IMR-90 (cell line): ENCODE data around the gene FRYL. TPM values are rescaled to one million over a fixed set of nuclear protein-coding genes. Genes with fewer than 3 reads are reported as not detected.
"Not testable (repeated sequence)": the region's sequence is repeated elsewhere in the genome, so short reads cannot be mapped to it uniquely, and the experiment has no call there.

ENCODE experiments used
- ATAC-seq: fragments of 200-7000 bp; cut with Tn5 transposase; 2 replicates; pipeline ENCODE4 v1.9.1; 2020; ENCODE audit warnings: low read depth, mild to moderate bottlenecking, moderate library complexity
- BruUV-seq: library from RNA; stranded (reverse); fragments of 400-500 nt; replicated peaks from 2 replicates; lab custom pipeline; 2021; lab: Mats Ljungman, UMichigan
- CTCF ChIA-PET: fragments of 300-600 bp; formaldehyde crosslinking; extraction: SDS; loops from one replicate; lab custom pipeline; 2021; ENCODE audit warnings: antibody characterized with exemption; lab: Yijun Ruan, JAX
- POLR2A ChIA-PET: fragments of 300-600 bp; sonication (Branson Sonifier 250); formaldehyde crosslinking; loops from one replicate; lab custom pipeline; 2022; ENCODE audit warnings: antibody characterized with exemption; ENCODE audit not compliant: unreplicated experiment; lab: Charles Lee
- DNase-seq: peaks from one replicate; pipeline ENCODE4 v3.0.0; 2013
- H2AFZ ChIP-seq: replicated peaks from 2 replicates; pipeline ENCODE3; 2013; ENCODE audit warnings: low read length, mild to moderate bottlenecking; ENCODE audit not compliant: poor library complexity
- H2AK5ac ChIP-seq: 2 replicates; pipeline ENCODE4 v1.6.1; 2013; ENCODE audit warnings: low read depth, low read length, inconsistent platforms
- H2AK9ac ChIP-seq: replicated peaks from 2 replicates; pipeline ENCODE3; 2013; ENCODE audit warnings: mild to moderate bottlenecking, low read depth, low read length, moderate library complexity; ENCODE audit not compliant: poor library complexity
- H2BK120ac ChIP-seq: 2 replicates; pipeline ENCODE4 v1.6.1; 2013; ENCODE audit warnings: low read depth, low read length, inconsistent platforms
- H2BK15ac ChIP-seq: 3 replicates; pipeline ENCODE4 v1.6.1; 2013; ENCODE audit warnings: low read depth, low read length, inconsistent platforms
- H2BK20ac ChIP-seq: 2 replicates; pipeline ENCODE4 v1.6.1; 2013; ENCODE audit warnings: low read depth, mild to moderate bottlenecking, inconsistent platforms, low read length, moderate library complexity
- H2BK5ac ChIP-seq: 2 replicates; pipeline ENCODE4 v1.6.1; 2013; ENCODE audit warnings: mild to moderate bottlenecking, low read depth, low read length, inconsistent platforms; ENCODE audit not compliant: poor library complexity, severe bottlenecking
- H3K14ac ChIP-seq: replicated peaks from 2 replicates; pipeline ENCODE4 v1.6.1; 2013; ENCODE audit warnings: low read depth, low read length, inconsistent platforms
- H3K18ac ChIP-seq: 2 replicates; pipeline ENCODE4 v1.6.1; 2013; ENCODE audit warnings: low read depth, low read length, control low read depth
- H3K23ac ChIP-seq: 2 replicates; pipeline ENCODE4 v1.6.1; 2013; ENCODE audit warnings: low read depth, low read length, inconsistent platforms
- H3K27ac ChIP-seq: 2 replicates; pipeline ENCODE4 v1.5.1; 2013; ENCODE audit warnings: mild to moderate bottlenecking, control low read depth, low read length; ENCODE audit not compliant: insufficient read depth
- H3K27me3 ChIP-seq: 2 replicates; pipeline ENCODE4 v1.6.1; 2013; ENCODE audit warnings: low read length; ENCODE audit not compliant: control insufficient read depth, insufficient read depth
- H3K36me3 ChIP-seq: 2 replicates; pipeline ENCODE4 v1.6.1; 2013; ENCODE audit warnings: low read length, mixed read lengths; ENCODE audit not compliant: control insufficient read depth, insufficient read depth
- H3K4ac ChIP-seq: 2 replicates; pipeline ENCODE4 v1.6.1; 2013; ENCODE audit warnings: low read depth, low read length, inconsistent platforms
- H3K4me1 ChIP-seq: 2 replicates; pipeline ENCODE4 v1.6.1; 2013; ENCODE audit warnings: low read length, mixed read lengths; ENCODE audit not compliant: control insufficient read depth, insufficient read depth
- H3K4me2 ChIP-seq: 2 replicates; pipeline ENCODE4 v1.6.1; 2013; ENCODE audit warnings: low read depth, mild to moderate bottlenecking, control low read depth, low read length, moderate library complexity
- H3K4me3 ChIP-seq: 2 replicates; pipeline ENCODE4 v1.5.1; 2013; ENCODE audit warnings: low read depth, mild to moderate bottlenecking, control low read depth, low read length, moderate library complexity; ENCODE audit not compliant: insufficient read depth
- H3K56ac ChIP-seq: 2 replicates; pipeline ENCODE4 v1.6.1; 2013; ENCODE audit warnings: low read length, inconsistent platforms; ENCODE audit not compliant: insufficient read depth; ENCODE audit errors: extremely low read depth
- H3K79me1 ChIP-seq, 2 experiments: 2 replicates each; pipeline ENCODE4 v1.6.1; 2013; ENCODE audit warnings: low read length in 2 of 2, inconsistent platforms in 1 of 2, low read depth in 1 of 2
- H3K9ac ChIP-seq: 2 replicates; pipeline ENCODE4 v1.6.1; 2013; ENCODE audit warnings: low read depth, low read length, control low read depth
- H3K9me1 ChIP-seq: 2 replicates; pipeline ENCODE4 v1.6.1; 2013; ENCODE audit warnings: low read length, inconsistent platforms; ENCODE audit not compliant: insufficient read depth
- H3K9me3 ChIP-seq: 2 replicates; pipeline ENCODE4 v1.6.1; 2013; ENCODE audit warnings: low read length; ENCODE audit not compliant: control insufficient read depth, insufficient read depth
- H4K20me1 ChIP-seq: 2 replicates; pipeline ENCODE4 v1.6.1; 2013; ENCODE audit warnings: low read length, inconsistent platforms; ENCODE audit not compliant: insufficient read depth
- H4K5ac ChIP-seq: 2 replicates; pipeline ENCODE4 v1.6.1; 2013; ENCODE audit warnings: mild to moderate bottlenecking, low read depth, low read length, control low read depth
- H4K8ac ChIP-seq, 2 experiments: 2 replicates each; pipeline ENCODE4 v1.6.1; 2013; ENCODE audit warnings: low read depth in 2 of 2, low read length in 2 of 2, control low read depth in 1 of 2, inconsistent platforms in 1 of 2
- H4K91ac ChIP-seq: 2 replicates; pipeline ENCODE4 v1.6.1; 2013; ENCODE audit warnings: low read depth, low read length, inconsistent platforms; ENCODE audit not compliant: insufficient read depth
- WGBS, 2 experiments: methylation state at CpG; one replicate each; pipeline versions ENCODE4 v1.1.5 to v1.1.7; 2013; ENCODE audit warnings: missing lambda C conversion rate in 2 of 2; ENCODE audit not compliant: insufficient read length in 1 of 2; ENCODE audit errors: extremely low coverage in 2 of 2; 5-methylcytosine and 5-hydroxymethylcytosine counted together
- dilution Hi-C: fragments of 300-500 bp; cut with HindIII; formaldehyde crosslinking; loops from one replicate; pipeline ENCODE4 v1.14.3; 2018; ENCODE audit warnings: low sequenced_read_pairs; ENCODE audit not compliant: unreplicated experiment
- in situ Hi-C: fragments of 300-500 bp; cut with MboI; formaldehyde crosslinking; loops from 3 replicates; pipeline ENCODE4 v1.14.3; 2019; ENCODE audit warnings: low sequenced_read_pairs, inconsistent platforms, mixed read lengths
- intact Hi-C: fragments of 100-400 bp; cut with micrococcal nuclease; formaldehyde crosslinking; loops from 2 replicates; pipeline ENCODE4 v1.10.0; 2022
- polyA plus RNA-seq, 3 experiments: library from polyadenylated mRNA; depleted of rRNA; stranded (reverse); fragments of >200 nt; gene quantifications; 2 replicates each; pipeline ENCODE4 v1.2.3, GENCODE V29; 2012; ENCODE audit warnings: low replicate concordance in 1 of 3
- total RNA-seq: library from RNA; depleted of rRNA; stranded (reverse); fragments of >200 nt; gene quantifications from 2 replicates; pipeline ENCODE4 v1.2.3, GENCODE V29; 2012

Gene FRYL
- total and polyA plus RNA-seq, 2 of the 4 experiments (the other 2 are of a cell fraction) = 9.9 to 77.4 TPM

- H4K20me1 ChIP-seq = peaks cover 13% of the 10 kb centered on the region; the same call in 1 of the 2 replicates
- dilution Hi-C loops = not testable (repeated sequence)
These were observed 141.5 kb downstream of the FRYL start for GRCh38 chr4:48638586-48638985.

More at GRCh38 chr4:48638586-48638985, 141.5 kb downstream of the FRYL start:
- H3K23ac ChIP-seq, H3K36me3 ChIP-seq, CTCF ChIA-PET, H2BK20ac ChIP-seq, H3K4me3 ChIP-seq, H3K9me3 ChIP-seq, H3K27ac ChIP-seq, H4K5ac ChIP-seq, intact Hi-C loops, H2BK15ac ChIP-seq, H2AK5ac ChIP-seq, H3K9ac ChIP-seq, H3K9me1 ChIP-seq, H2AFZ ChIP-seq, BruUV-seq, DNase-seq, H2BK5ac ChIP-seq, H4K91ac ChIP-seq, H2BK120ac ChIP-seq, H3K4ac ChIP-seq, H3K4me2 ChIP-seq, H4K8ac ChIP-seq, in situ Hi-C loops, H3K27me3 ChIP-seq, H3K18ac ChIP-seq, POLR2A ChIA-PET, H3K56ac ChIP-seq, H3K14ac ChIP-seq, H2AK9ac ChIP-seq, ATAC-seq: not testable (repeated sequence)
- Histone ChIP-seq H3K4me1 (peaks cover 11% of the 10 kb centered on the region), H3K79me1 (peaks cover 15 to 41% of the 10 kb centered on the region in 2 experiments; a peak in 3 of 4 replicates)
- WGBS, 2 experiments = no CpG with 5 or more reads among the region's 5 CpGs
